HepG2 (cell line): ENCODE measurements around the gene C22orf31. TPM values are rescaled to one million over a fixed set of nuclear protein-coding genes. Genes with fewer than 3 reads are reported as not detected.

ENCODE experiments used
- ATAC-seq: fragments of 200-7000 bp; cut with Tn5 transposase; 3 replicates; pipeline ENCODE4 v1.9.1; 2020; ENCODE audit warnings: mild to moderate bottlenecking, moderate library complexity
- BruUV-seq: library from RNA; stranded (reverse); fragments of 400-500 nt; replicated peaks from 2 replicates; lab custom pipeline; 2021; lab: Mats Ljungman, UMichigan
- CTCF ChIA-PET: fragments of 300-600 bp; formaldehyde crosslinking; extraction: SDS; loops from one replicate; lab custom pipeline; 2021; ENCODE audit warnings: low total read pairs, inconsistent platforms, low intra/inter-chr PET ratio; lab: Yijun Ruan, JAX
- POLR2A ChIA-PET: fragments of 350-600 bp; sonication (Branson Sonifier 250); formaldehyde crosslinking; loops from one replicate; lab custom pipeline; 2020; ENCODE audit warnings: antibody characterized with exemption, inconsistent platforms; lab: Yijun Ruan, JAX
- DNase-seq: peaks from one replicate; pipeline ENCODE4 v3.0.0-alpha.2; 2015; ENCODE audit warnings: low spot score
- FAIRE-seq: peaks from 3 replicates; lab custom pipeline; 2011; peaks lifted over from hg19 to GRCh38; lab: Jason Lieb, UNC
- H2AFZ ChIP-seq: one replicate; pipeline ENCODE4 v1.6.1; 2011; ENCODE audit warnings: low read length, inconsistent platforms
- H3K27ac ChIP-seq: fragments of 300-600 bp; 3 replicates; pipeline ENCODE4 v1.8.0; 2011; ENCODE audit warnings: mixed run types, mild to moderate bottlenecking, mixed read lengths, low read length, inconsistent platforms; ENCODE audit not compliant: insufficient read depth; ENCODE audit errors: extremely low read length
- H3K27me3 ChIP-seq, 2 experiments: fragments of 200-600 bp in 1 of 2; 2 replicates in 1 of 2; 3 replicates in 1 of 2; pipeline versions ENCODE4 v1.6.0 to v1.8.0; 2011; ENCODE audit warnings: low read length in 2 of 2, mild to moderate bottlenecking in 2 of 2, moderate library complexity in 2 of 2, inconsistent platforms in 1 of 2; ENCODE audit not compliant: insufficient read depth in 2 of 2, control insufficient read depth in 1 of 2
- H3K36me3 ChIP-seq, 2 experiments: fragments of 200-600 bp in 1 of 2; replicated peaks in 1 of 2; 2 replicates in 1 of 2; 3 replicates in 1 of 2; pipeline versions ENCODE4 v1.5.1 to v1.8.0; 2011; ENCODE audit warnings: low read length in 2 of 2, inconsistent platforms in 1 of 2; ENCODE audit not compliant: insufficient read depth in 2 of 2, control insufficient read depth in 1 of 2
- H3K4me1 ChIP-seq: 2 replicates; pipeline ENCODE4 v1.5.1; 2012; ENCODE audit warnings: low read length, inconsistent platforms; ENCODE audit not compliant: insufficient read depth
- H3K4me2 ChIP-seq: 2 replicates; pipeline ENCODE4 v1.6.0; 2011; ENCODE audit warnings: low read depth, low read length, inconsistent platforms
- H3K4me3 ChIP-seq, 3 experiments: fragments of 200-600 bp in 1 of 3; sonication (generic), shearing (Covaris generic) in 1 of 3; replicated peaks in 1 of 3; 2 replicates each; pipeline ENCODE4 v1.5.1; 2011 to 2016; ENCODE audit warnings: low read length in 3 of 3, inconsistent platforms in 2 of 3, low read depth in 2 of 3, mild to moderate bottlenecking in 2 of 3, control low read depth in 1 of 3, mixed read lengths in 1 of 3; ENCODE audit not compliant: insufficient read depth in 1 of 3
- H3K79me2 ChIP-seq: one replicate; pipeline ENCODE4 v1.6.1; 2011; ENCODE audit warnings: low read length, inconsistent platforms; ENCODE audit not compliant: insufficient read depth
- H3K9ac ChIP-seq: 2 replicates; pipeline ENCODE4 v1.6.0; 2011; ENCODE audit warnings: mild to moderate bottlenecking, low read depth, low read length, inconsistent platforms; ENCODE audit not compliant: insufficient read depth
- H3K9me3 ChIP-seq: 2 replicates; pipeline ENCODE4 v1.5.1; 2012; ENCODE audit warnings: mild to moderate bottlenecking, low read length
- H4K20me1 ChIP-seq: 2 replicates; pipeline ENCODE4 v1.6.0; 2011; ENCODE audit warnings: inconsistent platforms, mild to moderate bottlenecking, low read length, moderate library complexity; ENCODE audit not compliant: insufficient read depth
- HBP1 ChIP-seq: IDR thresholded peaks from 2 replicates; pipeline ENCODE4 v1.6.1; 2016; ENCODE audit warnings: low read depth, control low read depth
- HMGA1 ChIP-seq: sonication (generic); formaldehyde crosslinking; conservative IDR thresholded peaks from 2 replicates; pipeline ENCODE4 v1.4.0; 2020; ENCODE audit warnings: missing genetic modification reagents
- JARID2 ChIP-seq: sonication (generic); formaldehyde crosslinking; IDR thresholded peaks from 2 replicates; pipeline ENCODE4 v1.8.1; 2023; ENCODE audit warnings: missing genetic modification reagents, inconsistent platforms; ENCODE audit not compliant: insufficient replicate concordance
- KDM2A ChIP-seq: sonication (generic); formaldehyde crosslinking; IDR thresholded peaks from 2 replicates; pipeline ENCODE4 v1.4.0; 2020; ENCODE audit warnings: low read depth, missing genetic modification reagents, borderline replicate concordance
- PHF21A ChIP-seq: sonication (generic); formaldehyde crosslinking; IDR thresholded peaks from 2 replicates; pipeline ENCODE4 v1.5.0; 2020; ENCODE audit warnings: mild to moderate bottlenecking, missing genetic modification reagents
- PLRG1 ChIP-seq: fragments of 450-650 bp; conservative IDR thresholded peaks from 2 replicates; pipeline ENCODE4 v1.6.1; 2016
- POLR2AphosphoS2 ChIP-seq: IDR thresholded peaks from 2 replicates; pipeline ENCODE4 v1.6.1; 2011; ENCODE audit warnings: low read depth, low read length, improper control_type of control experiment
- RFX3 ChIP-seq: IDR thresholded peaks from 2 replicates; pipeline ENCODE4 v1.6.1; 2016; ENCODE audit warnings: missing biosample characterization, missing genetic modification reagents
- SIN3A ChIP-seq: IDR thresholded peaks from 2 replicates; pipeline ENCODE4 v1.6.1; 2011; ENCODE audit warnings: low read depth, mild to moderate bottlenecking, control low read depth, low read length, borderline replicate concordance
- SNAPC4 ChIP-seq: sonication (generic); formaldehyde crosslinking; IDR thresholded peaks from 2 replicates; pipeline ENCODE4 v1.4.0; 2020; ENCODE audit warnings: mild to moderate bottlenecking, missing genetic modification reagents
- ZNF503 ChIP-seq: sonication (generic); formaldehyde crosslinking; IDR thresholded peaks from 2 replicates; pipeline ENCODE4 v1.4.0; 2020; ENCODE audit warnings: missing genetic modification reagents
- ZNF547 ChIP-seq: sonication (generic); formaldehyde crosslinking; IDR thresholded peaks from 2 replicates; pipeline ENCODE4 v1.5.1; 2020; ENCODE audit warnings: mild to moderate bottlenecking, missing genetic modification reagents
- WGBS: methylation state at CpG from one replicate; pipeline ENCODE4 v1.1.6; 2017; ENCODE audit warnings: low lambda C conversion rate; 5-methylcytosine and 5-hydroxymethylcytosine counted together
- in situ Hi-C: cut with HindIII; loops from 2 replicates; pipeline ENCODE4 v1.10.0; 2017; ENCODE audit warnings: low pct_unique_long_range_greater_than_20kb; ENCODE audit not compliant: extremely low pct_ligation_motif_present
- intact Hi-C: fragments of 100-400 bp; cut with micrococcal nuclease; formaldehyde crosslinking; loops from one replicate; pipeline ENCODE4 v1.10.0; 2022; ENCODE audit not compliant: unreplicated experiment
- polyA plus RNA-seq, 8 experiments: library from polyadenylated mRNA; depleted of rRNA in 3 of 8; stranded (reverse) in 7 of 8; unstranded in 1 of 8; fragments of >200 nt; fragmentation: Illumina TruSeq in 4 of 8; extraction: Trizol in 4 of 8; gene quantifications; 2 replicates each; pipeline versions ENCODE4 v1.2.1 to v1.2.3, GENCODE V29; 2011 to 2016; ENCODE audit warnings: low read depth in 4 of 8, missing spikeins in 1 of 8, mixed read lengths in 1 of 8; ENCODE audit not compliant: insufficient read depth in 1 of 8
- total RNA-seq, 5 experiments: library from RNA; depleted of rRNA; stranded (reverse); fragments of >200 nt; fragmentation: Illumina TruSeq; extraction: Trizol; gene quantifications; 2 replicates each; pipeline ENCODE4 v1.2.3, GENCODE V29; 2016; ENCODE audit warnings: low read depth in 1 of 5

Gene C22orf31
- total and polyA plus RNA-seq, 2 of the 13 experiments (the other 11 are each of a cell fraction or from before 2014, with no cell fraction given): not detected

- no peak for TF ChIP-seq JARID2 (CRISPR knock-in tag)
- 0 out of 2 replicates have a peak, but pooled peaks have one; percentile 43 for TF ChIP-seq PHF21A (CRISPR knock-in tag)
- peak; percentile 44; the same call in 1 of the 2 replicates for TF ChIP-seq KDM2A (CRISPR knock-in tag)
- no peak for TF ChIP-seq POLR2AphosphoS2
- TF ChIP-seq HBP1 (CRISPR knock-in tag): no peak
- TF ChIP-seq ZNF503 (CRISPR knock-in tag): no peak
- no peak for TF ChIP-seq SIN3A
- no peak for TF ChIP-seq HMGA1 (CRISPR knock-in tag)
- 0 out of 2 replicates have a peak, but pooled peaks have one; percentile 52 for TF ChIP-seq ZNF547
- TF ChIP-seq, all 625 proteins: peak for 54
Observed at GRCh38 chr22:29054251-29054767, 7.3 kb downstream of the C22orf31 start (continued).

GRCh38 chr22:29053048-29053702, 8.5 kb downstream of the C22orf31 start:
- ChIA-PET POLR2A (no interaction called here), CTCF (no interaction called here)
- Histone ChIP-seq H2AFZ (no peak overlapping the region), H3K4me1 (peaks cover 24% of the 10 kb centered on the region), H3K27ac (no peak overlapping the region), H3K9ac (no peak overlapping the region), H4K20me1 (peaks cover 9% of the 10 kb centered on the region), H3K9me3 (no peaks in the 10 kb centered on the region), H3K27me3 (no peaks in the 10 kb centered on the region), H3K79me2 (no peaks in the 10 kb centered on the region), H3K4me3 (no peak overlapping the region), H3K4me2 (no peak overlapping the region), H3K36me3 (peaks cover 28 to 31% of the 10 kb centered on the region in 2 experiments)
- in situ Hi-C loops (no loop called here), intact Hi-C loops (loop anchor here (1.0 kb wide), 1 partner anchor 9 kb away; no protein-coding TSS in a partner anchor)
- no peak for DNase-seq
- 97% methylated on average over 8 of the region's 8 CpGs for WGBS
- BruUV-seq: no TSS peak
- ATAC-seq: no peak
- no peak for FAIRE-seq
- no peak for TF ChIP-seq PLRG1
- TF ChIP-seq SNAPC4 (CRISPR knock-in tag): no peak
- TF ChIP-seq RFX3 (CRISPR knock-in tag): no peak
